Measurements from ENCODE around the gene TNS3.

- TF ChIP-seq CTCF (IDR thresholded peaks at IDR 0.05) (no peak), EZH2 (IDR thresholded peaks at IDR 0.05; ENCODE audit: borderline replicate concordance, insufficient read depth, low read depth, low read length, poor library complexity, severe bottlenecking) (no peak)
Observed at GRCh38 chr7:47248797-47249196, 333.1 kb downstream of the TNS3 start.

Data from B cell (primary cell).